B cell (primary cell): Measurements from ENCODE around the gene WDR46. TPM values are rescaled to one million over a fixed set of nuclear protein-coding genes. Genes with fewer than 3 reads are reported as not detected.

ENCODE experiments used
- ATAC-seq: fragments of 200-7000 bp; cut with Tn5 transposase; one replicate; pipeline ENCODE4 v1.10.0; 2021; ENCODE audit warnings: low read depth, mild to moderate bottlenecking, moderate number of reproducible peaks, moderate library complexity
- CTCF ChIA-PET: fragments of 350-600 bp; sonication (Branson Sonifier 250); formaldehyde crosslinking; loops from one replicate; lab custom pipeline; 2021; ENCODE audit warnings: antibody characterized with exemption, inconsistent platforms; lab: Charles Lee
- POLR2A ChIA-PET: fragments of 350-600 bp; sonication (Branson Sonifier 250); formaldehyde crosslinking; loops from one replicate; lab custom pipeline; 2021; ENCODE audit warnings: antibody characterized with exemption; lab: Charles Lee
- DNase-seq: peaks from one replicate; pipeline ENCODE4 v3.0.0; 2013
- H2AFZ ChIP-seq: 2 replicates; pipeline ENCODE4 v1.6.1; 2012; ENCODE audit warnings: mild to moderate bottlenecking, low read depth, low read length; ENCODE audit not compliant: insufficient read depth, poor library complexity, severe bottlenecking
- H3K27ac ChIP-seq, 2 donors: 1 replicate in 1 of 2; 2 replicates in 1 of 2; pipeline ENCODE4 v1.5.1; 2012 to 2013; ENCODE audit warnings: low read length in 2 of 2, mild to moderate bottlenecking in 2 of 2, moderate library complexity in 1 of 2
- H3K27me3 ChIP-seq, 4 experiments: fragments of 200-600 bp in 1 of 4; sonication (generic) in 1 of 4; replicated peaks in 1 of 4; 1 replicate in 2 of 4; 2 replicates in 2 of 4; pipeline versions ENCODE4 v1.6.1 to v1.7.0; 2013 to 2016; ENCODE audit warnings: low read length in 3 of 4, mild to moderate bottlenecking in 2 of 4, mixed read lengths in 1 of 4, moderate library complexity in 1 of 4; ENCODE audit not compliant: insufficient read depth in 4 of 4, control insufficient read depth in 3 of 4; ENCODE audit errors: control extremely low read depth in 1 of 4
- H3K36me3 ChIP-seq, 2 experiments: replicated peaks in 1 of 2; 1 replicate in 1 of 2; 2 replicates in 1 of 2; pipeline versions ENCODE4 v1.6.1 to v1.7.1; 2013; ENCODE audit warnings: low read length in 1 of 2; ENCODE audit not compliant: insufficient read depth in 2 of 2, control insufficient read depth in 1 of 2; ENCODE audit errors: control extremely low read depth in 1 of 2, extremely low read depth in 1 of 2
- H3K4me1 ChIP-seq, 2 donors: fragments of 200-600 bp in 1 of 2; sonication (generic) in 1 of 2; 1 replicate in 1 of 2; 2 replicates in 1 of 2; pipeline versions ENCODE4 v1.5.1 to v1.6.1; 2013 to 2017; ENCODE audit warnings: low read length in 2 of 2; ENCODE audit not compliant: control insufficient read depth in 2 of 2, insufficient read depth in 2 of 2
- H3K4me2 ChIP-seq: replicated peaks from 2 replicates; pipeline ENCODE3; 2012; ENCODE audit warnings: mild to moderate bottlenecking, low read depth, low read length; ENCODE audit not compliant: poor library complexity, severe bottlenecking
- H3K4me3 ChIP-seq, 5 experiments: fragments of 200-600 bp in 1 of 5; sonication (generic) in 1 of 5; 1 replicate in 3 of 5; 2 replicates in 2 of 5; pipeline versions ENCODE4 v1.5.1 to v1.7.0; 2011 to 2016; ENCODE audit warnings: low read length in 4 of 5, mild to moderate bottlenecking in 4 of 5, low read depth in 2 of 5, control low read depth in 1 of 5, moderate library complexity in 1 of 5; ENCODE audit not compliant: insufficient read depth in 1 of 5; ENCODE audit errors: control extremely low read depth in 1 of 5, extremely low read depth in 1 of 5
- H3K79me2 ChIP-seq: fragments of 200-600 bp; sonication (generic); one replicate; pipeline ENCODE4 v1.6.0; 2016; ENCODE audit warnings: low read length; ENCODE audit not compliant: control insufficient read depth, insufficient read depth
- H3K9ac ChIP-seq: fragments of 200-600 bp; sonication (generic); 2 replicates; pipeline ENCODE4 v1.6.1; 2017; ENCODE audit warnings: mild to moderate bottlenecking, low read length, moderate library complexity
- H3K9me3 ChIP-seq, 3 donors: one replicate each; pipeline versions ENCODE4 v1.6.1 to v1.7.1; 2013; ENCODE audit warnings: low read length in 2 of 3; ENCODE audit not compliant: control insufficient read depth in 2 of 3, insufficient read depth in 1 of 3; ENCODE audit errors: control extremely low read depth in 1 of 3
- H4K20me1 ChIP-seq: 2 replicates; pipeline ENCODE4 v1.6.0; 2012; ENCODE audit warnings: mild to moderate bottlenecking, low read length; ENCODE audit not compliant: insufficient read depth, control insufficient read depth, poor library complexity, severe bottlenecking
- H3K27ac Mint-ChIP-seq: one replicate; pipeline ENCODE4 v1.8.0; 2021; ENCODE audit warnings: mixed read lengths
- H3K27me3 Mint-ChIP-seq: one replicate; pipeline ENCODE4 v1.8.0; 2021; ENCODE audit warnings: mixed read lengths
- H3K4me1 Mint-ChIP-seq: one replicate; pipeline ENCODE4 v1.8.0; 2021; ENCODE audit warnings: mixed read lengths
- H3K4me3 Mint-ChIP-seq: one replicate; pipeline ENCODE4 v1.8.0; 2021; ENCODE audit warnings: mixed read lengths
- H3K9me3 Mint-ChIP-seq: one replicate; pipeline ENCODE4 v1.8.0; 2022; ENCODE audit warnings: mixed read lengths; ENCODE audit not compliant: insufficient read depth
- CTCF ChIP-seq: fragments of 200-600 bp; IDR thresholded peaks from one replicate; pipeline ENCODE4 v1.8.0; 2022; ENCODE audit warnings: antibody characterized with exemption, mild to moderate bottlenecking
- EZH2 ChIP-seq: IDR thresholded peaks from 2 replicates; pipeline ENCODE4 v1.6.1; 2012; ENCODE audit warnings: borderline replicate concordance, low read depth, mild to moderate bottlenecking, moderate library complexity, low read length; ENCODE audit not compliant: insufficient read depth, poor library complexity, severe bottlenecking
- WGBS: methylation state at CpG from one replicate; pipeline ENCODE4 v1.1.5; 2013; ENCODE audit warnings: missing lambda C conversion rate; ENCODE audit not compliant: insufficient coverage; 5-methylcytosine and 5-hydroxymethylcytosine counted together
- intact Hi-C: fragments of 100-400 bp; cut with micrococcal nuclease; formaldehyde crosslinking; loops from one replicate; pipeline ENCODE4 v1.10.0; 2022
- polyA plus RNA-seq: library from polyadenylated mRNA; depleted of rRNA; stranded (reverse); fragments of >200 nt; gene quantifications from 2 replicates; pipeline ENCODE4 v1.2.3, GENCODE V29; 2012
- total RNA-seq, 2 donors: library from RNA; stranded (reverse); fragments of 120-200 nt in 1 of 2; gene quantifications; 1 replicate in 1 of 2; 2 replicates in 1 of 2; pipeline versions ENCODE4 v1.2.3 to v1.2.4, GENCODE V29; 2013 to 2022

WDR46 gene
- total and polyA plus RNA-seq, 2 donors (not counting 1 experiment from before 2014, with no cell fraction given), result 60.1 to 77.2 TPM

GRCh38 chr6:33329058-33329457 lies 40.0 kb upstream of the WDR46 start:
- TF ChIP-seq CTCF (no peak), EZH2 (no peak)
- H3K4me1 Mint-ChIP-seq, result peaks cover 43% of the 10 kb centered on the region
- ATAC-seq, result no peak
- H3K27ac Mint-ChIP-seq, result peak overlapping the region; percentile 79
- 100% methylated on average over 5 of the region's 5 CpGs for WGBS
- Histone ChIP-seq H3K4me3 (no peak overlapping the region), H3K79me2 (peaks cover 7% of the 10 kb centered on the region), H3K4me1 (peaks cover 34 to 47% of the 10 kb centered on the region in 2 donors), H3K9me3 (no peaks in the 10 kb centered on the region), H2AFZ (peak overlapping the region; percentile 51), H3K9ac (no peak overlapping the region), H3K36me3 (no peaks in the 10 kb centered on the region), H3K27me3 (no peaks in the 10 kb centered on the region), H3K27ac (peak overlapping the region in 1 of 2 donors; percentile 26), H4K20me1 (no peaks in the 10 kb centered on the region), H3K4me2 (no peak overlapping the region)
- H3K9me3 Mint-ChIP-seq, result no peaks in the 10 kb centered on the region
- DNase-seq, result no peak
- no peak overlapping the region for H3K4me3 Mint-ChIP-seq
- ChIA-PET POLR2A (interaction anchor here (0.9 to 1.2 kb wide), 2 partner anchors 11 to 15 kb away, joined by 4 to 10 read pairs; partner anchors contain the start of gene ZBTB22), CTCF (interaction anchor here (1.1 kb wide), 1 partner anchor 59 kb away, joined by 4 read pairs; no protein-coding TSS in a partner anchor)
- intact Hi-C loops, result no loop called here
- H3K27me3 Mint-ChIP-seq, result no peaks in the 10 kb centered on the region

- Histone ChIP-seq H3K79me2 (peaks cover 37% of the 10 kb centered on the region), H3K27ac (peak overlapping the region; percentile 85 to 95), H3K4me3 (peak overlapping the region; percentile 72 to 93 (median 85)), H3K9me3 (no peaks in the 10 kb centered on the region), H3K4me1 (peaks cover 37 to 62% of the 10 kb centered on the region in 2 donors), H3K27me3 (no peaks in the 10 kb centered on the region), H3K36me3 (peaks cover 3 to 24% of the 10 kb centered on the region in 2 experiments), H4K20me1 (peaks cover 27% of the 10 kb centered on the region), H2AFZ (no peak overlapping the region), H3K9ac (peak overlapping the region; percentile 76), H3K4me2 (peak overlapping the region; percentile 88)
- no peaks in the 10 kb centered on the region for H3K9me3 Mint-ChIP-seq
- H3K27ac Mint-ChIP-seq, result peak overlapping the region; percentile 93
- ChIA-PET CTCF (interaction anchor here (1.0 to 1.7 kb wide), 3 partner anchors 9 to 42 kb away, joined by 3 to 10 read pairs (median 3); partner anchors contain the start of genes PFDN6 and WDR46), POLR2A (interaction anchor here (0.6 to 1.1 kb wide), 10 partner anchors 47 to 1366 kb away, joined by 3 to 15 read pairs (median 4); partner anchors contain the start of genes B3GALT4, CUTA and UQCC2)
- H3K4me1 Mint-ChIP-seq, result peaks cover 58% of the 10 kb centered on the region
- intact Hi-C loops, result loop anchor here (1.0 kb wide), 1 partner anchor 10 kb away; the partner anchor contains the start of gene TAPBP
- WGBS, result no CpG with 5 or more reads among the region's 7 CpGs
- no peaks in the 10 kb centered on the region for H3K27me3 Mint-ChIP-seq
- no peak for TF ChIP-seq CTCF
- TF ChIP-seq EZH2, result no peak
- peak; percentile 32 for ATAC-seq
- DNase-seq, result peak; percentile 89
- peak overlapping the region; percentile 91 for H3K4me3 Mint-ChIP-seq
Observed at GRCh38 chr6:33324125-33324524, 35.1 kb upstream of the WDR46 start.
